ENCODE results near the gene TCAP.

TCAP gene

DNA sequence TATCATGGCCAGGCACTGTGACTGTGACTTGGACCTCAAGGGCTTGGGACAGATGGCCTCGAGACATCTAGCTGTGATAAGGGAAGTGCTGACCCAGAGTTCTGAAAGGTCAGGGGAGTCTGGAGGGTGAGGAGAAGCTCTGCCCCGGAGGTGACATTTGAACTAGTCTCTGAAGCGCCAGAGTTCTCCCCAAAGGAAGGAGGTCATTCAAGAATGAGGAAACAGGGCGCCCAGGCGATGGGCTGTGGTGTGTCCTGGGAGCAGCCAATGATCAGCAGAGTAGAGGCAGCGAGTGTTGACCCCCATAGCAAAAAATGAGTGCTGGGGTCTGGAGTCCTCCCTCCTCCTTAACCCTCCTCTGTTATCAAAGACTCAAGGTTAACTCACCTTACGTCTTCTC, 23.3 kb upstream of the TCAP start:
- TF ChIP-seq YY1 (IDR thresholded peaks at IDR 0.05; ENCODE audit: low read depth) (no peak), TCF12 (IDR thresholded peaks at IDR 0.05; ENCODE audit: low read depth) (no peak), CEBPB (IDR thresholded peaks at IDR 0.05) (no peak), NFIC (IDR thresholded peaks at IDR 0.05) (no peak), TAF1 (IDR thresholded peaks at IDR 0.05; ENCODE audit: low read depth) (no peak), ZBTB7A (IDR thresholded peaks at IDR 0.05; ENCODE audit: low read depth) (no peak), EGR1 (IDR thresholded peaks at IDR 0.05) (no peak), TEAD4 (IDR thresholded peaks at IDR 0.05) (no peak), EP300 (IDR thresholded peaks at IDR 0.05; ENCODE audit: borderline replicate concordance) (no peak), RAD21 (IDR thresholded peaks at IDR 0.05; ENCODE audit: low read depth) (no peak), CREB1 (IDR thresholded peaks at IDR 0.05; ENCODE audit: low read depth) (no peak)
- TF ChIP-seq, protein P1, sequence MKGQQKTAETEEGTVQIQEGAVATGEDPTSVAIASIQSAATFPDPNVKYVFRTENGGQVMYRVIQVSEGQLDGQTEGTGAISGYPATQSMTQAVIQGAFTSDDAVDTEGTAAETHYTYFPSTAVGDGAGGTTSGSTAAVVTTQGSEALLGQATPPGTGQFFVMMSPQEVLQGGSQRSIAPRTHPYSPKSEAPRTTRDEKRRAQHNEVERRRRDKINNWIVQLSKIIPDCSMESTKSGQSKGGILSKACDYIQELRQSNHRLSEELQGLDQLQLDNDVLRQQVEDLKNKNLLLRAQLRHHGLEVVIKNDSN (IDR thresholded peaks at IDR 0.05) = no peak
- TF ChIP-seq, protein P2, sequence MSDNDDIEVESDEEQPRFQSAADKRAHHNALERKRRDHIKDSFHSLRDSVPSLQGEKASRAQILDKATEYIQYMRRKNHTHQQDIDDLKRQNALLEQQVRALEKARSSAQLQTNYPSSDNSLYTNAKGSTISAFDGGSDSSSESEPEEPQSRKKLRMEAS (IDR thresholded peaks at IDR 0.05) = no peak
- TF ChIP-seq, protein P3, sequence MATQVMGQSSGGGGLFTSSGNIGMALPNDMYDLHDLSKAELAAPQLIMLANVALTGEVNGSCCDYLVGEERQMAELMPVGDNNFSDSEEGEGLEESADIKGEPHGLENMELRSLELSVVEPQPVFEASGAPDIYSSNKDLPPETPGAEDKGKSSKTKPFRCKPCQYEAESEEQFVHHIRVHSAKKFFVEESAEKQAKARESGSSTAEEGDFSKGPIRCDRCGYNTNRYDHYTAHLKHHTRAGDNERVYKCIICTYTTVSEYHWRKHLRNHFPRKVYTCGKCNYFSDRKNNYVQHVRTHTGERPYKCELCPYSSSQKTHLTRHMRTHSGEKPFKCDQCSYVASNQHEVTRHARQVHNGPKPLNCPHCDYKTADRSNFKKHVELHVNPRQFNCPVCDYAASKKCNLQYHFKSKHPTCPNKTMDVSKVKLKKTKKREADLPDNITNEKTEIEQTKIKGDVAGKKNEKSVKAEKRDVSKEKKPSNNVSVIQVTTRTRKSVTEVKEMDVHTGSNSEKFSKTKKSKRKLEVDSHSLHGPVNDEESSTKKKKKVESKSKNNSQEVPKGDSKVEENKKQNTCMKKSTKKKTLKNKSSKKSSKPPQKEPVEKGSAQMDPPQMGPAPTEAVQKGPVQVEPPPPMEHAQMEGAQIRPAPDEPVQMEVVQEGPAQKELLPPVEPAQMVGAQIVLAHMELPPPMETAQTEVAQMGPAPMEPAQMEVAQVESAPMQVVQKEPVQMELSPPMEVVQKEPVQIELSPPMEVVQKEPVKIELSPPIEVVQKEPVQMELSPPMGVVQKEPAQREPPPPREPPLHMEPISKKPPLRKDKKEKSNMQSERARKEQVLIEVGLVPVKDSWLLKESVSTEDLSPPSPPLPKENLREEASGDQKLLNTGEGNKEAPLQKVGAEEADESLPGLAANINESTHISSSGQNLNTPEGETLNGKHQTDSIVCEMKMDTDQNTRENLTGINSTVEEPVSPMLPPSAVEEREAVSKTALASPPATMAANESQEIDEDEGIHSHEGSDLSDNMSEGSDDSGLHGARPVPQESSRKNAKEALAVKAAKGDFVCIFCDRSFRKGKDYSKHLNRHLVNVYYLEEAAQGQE (IDR thresholded peaks at IDR 0.05; ENCODE audit: low read depth) = no peak

DNA sequence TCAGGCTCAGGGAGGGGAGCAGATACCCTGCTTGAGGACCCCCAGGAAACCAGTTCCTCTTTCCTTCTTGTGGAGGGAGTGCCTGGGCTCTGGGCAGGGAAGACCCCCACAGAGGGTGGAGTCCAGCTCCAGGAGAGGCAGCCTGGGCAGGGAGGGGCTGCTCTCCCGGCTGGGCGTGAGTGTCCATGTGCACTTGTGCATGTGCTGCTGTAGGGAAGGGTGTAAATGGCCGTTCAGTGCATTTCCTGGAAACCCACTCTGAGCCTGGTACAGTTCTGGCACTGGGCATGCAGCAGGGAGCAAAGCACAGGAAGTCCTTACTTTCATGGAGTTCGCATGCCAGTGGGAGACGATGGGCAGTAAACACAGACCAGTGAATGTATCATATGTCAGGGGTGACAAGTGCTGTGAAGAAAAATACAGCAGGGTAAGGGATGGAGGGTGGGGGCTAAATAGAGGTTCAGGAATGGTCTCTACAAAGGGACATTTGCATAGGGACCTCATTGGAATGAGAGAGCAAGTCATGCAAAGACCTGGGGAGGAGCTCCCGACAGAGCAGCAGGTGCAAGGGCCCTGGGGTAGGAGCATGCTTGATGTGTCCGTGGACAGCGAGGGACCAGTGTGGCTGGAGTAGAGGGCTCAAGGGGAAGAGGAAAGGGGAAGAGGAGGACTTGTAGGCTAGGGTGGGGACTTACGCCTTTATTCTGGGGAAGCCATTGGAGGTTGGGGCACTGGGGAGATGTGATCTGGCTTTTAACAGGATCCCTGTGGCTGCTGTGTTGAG, 22.7 kb upstream of the TCAP start:
- TF ChIP-seq TAF1 (IDR thresholded peaks at IDR 0.05; ENCODE audit: low read depth) = no peak
- TF ChIP-seq EP300 (IDR thresholded peaks at IDR 0.05; ENCODE audit: borderline replicate concordance) = no peak
- TF ChIP-seq FOXM1 (IDR thresholded peaks at IDR 0.05; ENCODE audit: borderline replicate concordance, low read depth) = no peak
- TF ChIP-seq, protein P3 (IDR thresholded peaks at IDR 0.05; ENCODE audit: low read depth) = no peak
- TF ChIP-seq ZBTB7A (IDR thresholded peaks at IDR 0.05; ENCODE audit: low read depth) = no peak
- TF ChIP-seq, protein P1 (IDR thresholded peaks at IDR 0.05) = no peak

DNA sequence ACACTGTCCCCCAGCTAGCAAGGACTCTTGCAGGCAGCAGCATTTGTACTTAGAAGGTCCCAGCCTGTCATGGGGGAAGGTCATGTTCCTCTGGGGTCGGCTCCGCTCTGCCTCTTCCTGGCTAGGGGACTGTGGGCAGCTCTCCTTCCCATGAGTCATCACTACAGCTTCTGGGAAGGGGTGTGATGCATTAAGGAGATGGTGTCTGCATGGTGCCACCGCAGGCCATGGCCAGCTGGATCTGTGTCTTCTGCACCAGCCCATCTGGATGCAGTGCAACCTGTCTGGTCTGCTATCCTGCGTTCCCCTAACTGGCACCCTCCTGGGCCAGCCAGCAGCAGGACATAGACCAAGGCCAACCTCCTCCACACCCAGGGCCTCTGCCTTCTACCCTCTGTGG, 21.9 kb upstream of the TCAP start:
- no peak for TF ChIP-seq TAF1 (IDR thresholded peaks at IDR 0.05; ENCODE audit: low read depth)
- TF ChIP-seq, protein P3 (IDR thresholded peaks at IDR 0.05; ENCODE audit: low read depth) = no peak

DNA sequence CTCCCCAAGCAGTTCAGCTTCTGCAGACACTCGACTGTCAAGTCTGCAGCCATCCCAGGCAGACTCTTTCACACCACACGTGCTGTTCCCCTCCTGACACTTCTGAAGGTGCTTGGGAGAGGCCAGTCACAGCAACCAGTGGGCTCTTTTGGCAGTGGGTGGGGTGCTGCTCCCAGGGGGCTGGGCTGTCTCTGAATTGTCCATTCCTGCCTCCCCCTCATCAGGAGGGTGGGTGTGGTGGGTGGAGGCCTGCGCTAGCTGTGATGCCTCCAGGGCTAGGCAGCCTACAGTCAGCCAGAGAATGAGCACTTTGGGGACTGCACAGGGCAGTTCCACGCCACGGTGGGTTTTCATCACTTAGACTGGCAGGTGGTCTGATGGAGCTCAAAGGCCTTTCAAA, 17.9 kb upstream of the TCAP start:
- no peak for TF ChIP-seq FOXM1 (IDR thresholded peaks at IDR 0.05; ENCODE audit: borderline replicate concordance, low read depth)
- no peak for TF ChIP-seq TEAD4 (IDR thresholded peaks at IDR 0.05)
- TF ChIP-seq, protein P2 (IDR thresholded peaks at IDR 0.05) = no peak
- no peak for TF ChIP-seq TCF12 (IDR thresholded peaks at IDR 0.05; ENCODE audit: low read depth)
